Activated T-helper 1 cell treated with Interleukin-2 at 50 U/mL for 16 hours (primary cell): ENCODE data around the gene HSPB8.

Source experiments
- DNase-seq: peaks from one replicate; pipeline ENCODE4 v3.0.0-alpha.2; 2020; ENCODE audit warnings: low read depth

The HSPB8 gene

GRCh38 chr12:119171291-119171690, 7.4 kb upstream of the HSPB8 start:
- no peak for DNase-seq

GRCh38 chr12:119171691-119172425, 6.9 kb upstream of the HSPB8 start:
- no peak for DNase-seq

GRCh38 chr12:119175081-119175480, 3.6 kb upstream of the HSPB8 start:
- no peak for DNase-seq

GRCh38 chr12:119176267-119177055, 2.3 kb upstream of the HSPB8 start:
- DNase-seq = no peak

GRCh38 chr12:119177056-119177325, 1.7 kb upstream of the HSPB8 start:
- no peak for DNase-seq

- DNase-seq = no peak
These were observed 879 bp upstream of the HSPB8 start for GRCh38 chr12:119177724-119178380.

- DNase-seq = no peak
These were observed 747 bp downstream of the HSPB8 start for GRCh38 chr12:119179335-119180021.

- DNase-seq = no peak
These were observed 1.8 kb downstream of the HSPB8 start for GRCh38 chr12:119180380-119181040.

GRCh38 chr12:119181202-119181601, 2.5 kb downstream of the HSPB8 start:
- no peak for DNase-seq

GRCh38 chr12:119181944-119182343, 3.2 kb downstream of the HSPB8 start:
- DNase-seq = no peak

GRCh38 chr12:119182701-119183493, 4.2 kb downstream of the HSPB8 start:
- DNase-seq = no peak

GRCh38 chr12:119183942-119184695, 5.4 kb downstream of the HSPB8 start:
- DNase-seq = no peak

- DNase-seq = no peak
These were observed 16.5 kb downstream of the HSPB8 start for GRCh38 chr12:119195256-119195655.

- no peak for DNase-seq
These were observed 19.7 kb downstream of the HSPB8 start for GRCh38 chr12:119198440-119198839.

GRCh38 chr12:119200601-119201000, 21.9 kb downstream of the HSPB8 start:
- DNase-seq = no peak

- DNase-seq = no peak
These were observed 23.2 kb downstream of the HSPB8 start for GRCh38 chr12:119201789-119202543.

GRCh38 chr12:119202544-119202943, 23.8 kb downstream of the HSPB8 start:
- no peak for DNase-seq

GRCh38 chr12:119204131-119204530, 25.4 kb downstream of the HSPB8 start:
- no peak for DNase-seq

GRCh38 chr12:119204671-119205285, 26.0 kb downstream of the HSPB8 start:
- DNase-seq = no peak
